Lung microvascular endothelial cell (primary cell): ENCODE data around the gene ZNF654. TPM values are rescaled to one million over a fixed set of nuclear protein-coding genes. Genes with fewer than 3 reads are reported as not detected.
"Not testable (repeated sequence)": the region's sequence is repeated elsewhere in the genome, so short reads cannot be mapped to it uniquely, and the experiment has no call there.

ENCODE experiments used
- DNase-seq, 2 donors: peaks; one replicate each; pipeline versions ENCODE4 v3.0.0 to v3.0.0-alpha.2; 2010; ENCODE audit warnings: low read depth in 2 of 2
- total RNA-seq: library from RNA; depleted of rRNA; stranded (reverse); fragments of >200 nt; gene quantifications from 2 replicates; pipeline ENCODE4 v1.2.1, GENCODE V29; 2014

The ZNF654 gene
- total RNA-seq, 1 donor from 2014 or later, result 11.9 TPM

DNA sequence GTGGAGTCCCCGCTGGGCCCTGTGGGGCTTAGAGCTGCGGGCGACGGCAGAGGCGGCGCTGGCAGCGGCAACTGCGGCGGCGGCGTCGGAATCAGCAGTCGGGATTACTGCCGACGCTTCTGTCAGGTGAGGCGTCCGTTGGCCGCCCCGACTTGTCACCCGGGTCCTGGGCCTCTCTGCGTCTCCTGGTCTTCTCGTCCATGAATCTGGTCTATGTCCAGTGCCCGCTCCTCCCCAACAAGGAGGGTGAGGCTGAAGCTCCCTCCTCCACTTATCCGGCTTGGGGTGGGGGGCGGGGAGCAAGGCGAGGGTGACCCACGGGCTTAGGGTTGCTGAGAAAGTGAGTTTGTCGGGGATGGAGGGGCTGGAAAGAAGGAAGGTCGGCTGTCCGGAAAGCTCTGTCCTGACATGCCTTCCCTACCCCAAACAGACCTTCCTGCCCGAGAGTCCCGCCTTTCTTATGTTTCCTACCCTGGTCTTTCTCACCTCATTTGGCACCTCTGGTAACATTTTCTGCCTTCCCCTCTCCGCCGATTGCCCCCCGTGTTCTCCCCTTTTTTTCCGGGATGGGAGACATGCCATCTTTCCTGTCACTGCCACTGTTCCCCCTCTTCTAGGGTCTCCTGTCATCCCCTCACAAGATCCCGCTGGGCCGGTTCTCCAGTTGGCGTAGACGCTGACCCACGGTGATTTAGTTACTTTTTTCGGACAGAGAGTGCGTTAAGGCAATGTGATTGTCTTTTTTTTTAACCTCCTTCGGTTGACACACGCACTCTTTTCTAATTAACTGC is 520 bp downstream of the ZNF654 start:
- peak; percentile 15 to 17 for DNase-seq

DNA sequence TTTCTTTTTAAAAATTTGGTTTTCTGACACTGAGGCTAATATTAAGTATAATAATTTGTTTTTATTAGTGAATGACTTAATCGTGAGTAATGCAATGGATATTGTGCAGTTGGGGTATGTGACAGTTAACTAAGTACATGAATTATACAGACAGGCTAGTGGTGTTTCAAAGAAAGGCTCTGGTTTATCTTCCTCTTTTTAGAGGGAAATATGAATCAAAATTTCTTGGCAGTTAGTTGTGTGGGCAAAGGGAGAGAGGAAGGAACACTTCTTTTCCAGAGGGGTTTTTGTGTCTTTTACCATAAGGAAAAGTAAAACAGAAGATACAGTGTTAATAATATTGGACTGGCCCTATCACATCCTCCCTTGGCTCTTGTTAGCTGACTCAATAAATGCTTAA is 2.7 kb downstream of the ZNF654 start:
- DNase-seq, result peak in 1 of 2 donors; percentile 29

DNA sequence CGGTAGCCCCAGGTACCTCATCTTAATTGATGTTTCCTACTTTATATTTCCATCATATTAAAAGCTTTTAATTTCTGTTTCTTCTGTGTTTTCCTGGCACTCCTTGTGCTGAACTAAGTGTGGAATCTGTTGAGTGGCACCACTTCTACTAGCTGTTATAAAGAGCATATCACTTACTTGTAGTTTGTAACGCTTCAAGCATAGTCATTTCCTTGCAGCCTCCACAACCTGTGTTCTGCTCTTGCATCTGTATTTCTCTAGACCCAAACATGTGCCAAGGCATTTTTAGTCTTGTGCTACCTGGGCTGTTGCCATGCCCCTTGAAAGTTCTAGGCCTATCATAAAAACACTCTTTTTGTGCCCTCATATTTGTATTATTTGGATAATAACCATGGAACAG is 16.0 kb downstream of the ZNF654 start:
- no peak for DNase-seq

- no peak for DNase-seq
Observed at GRCh38 chr3:88075497-88075896, 16.4 kb downstream of the ZNF654 start.

DNA sequence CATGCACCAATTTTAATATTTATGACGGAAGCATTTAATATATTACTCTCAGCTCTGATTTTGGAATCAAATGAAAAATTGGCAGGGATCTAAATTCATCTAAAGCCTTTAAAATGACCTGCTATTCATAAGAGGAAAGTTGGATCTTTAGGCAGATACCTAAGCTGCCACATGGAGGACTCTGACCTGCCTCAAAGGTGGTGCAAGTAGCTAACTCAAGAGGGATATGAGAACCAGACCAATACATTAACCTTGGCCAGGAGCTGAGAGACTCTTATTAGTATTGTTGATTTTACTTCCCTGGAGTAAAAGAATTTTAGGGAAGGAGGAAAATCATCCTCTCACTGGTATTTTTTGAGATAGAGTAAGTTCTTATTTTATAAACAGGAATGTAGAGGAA is 17.7 kb downstream of the ZNF654 start:
- no peak for DNase-seq

DNA sequence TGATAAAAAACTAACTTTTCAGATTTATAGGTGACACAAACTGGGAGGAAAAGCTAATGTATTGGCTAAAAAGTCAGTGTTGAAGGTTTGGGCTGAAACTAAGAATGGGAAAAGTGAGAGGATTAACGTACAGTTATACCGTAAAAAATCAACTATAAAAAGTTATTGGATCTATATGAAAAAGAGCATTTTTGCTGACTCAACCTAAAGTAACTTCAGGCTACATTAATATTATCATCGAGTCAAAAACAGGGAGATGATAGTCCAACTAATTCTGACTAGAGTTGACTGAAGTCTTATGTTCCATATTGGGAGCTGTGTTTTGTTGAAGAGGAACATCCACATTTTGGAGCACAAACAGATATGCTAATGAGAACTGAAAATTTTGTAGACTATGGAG is 19.9 kb downstream of the ZNF654 start:
- no peak for DNase-seq

DNA sequence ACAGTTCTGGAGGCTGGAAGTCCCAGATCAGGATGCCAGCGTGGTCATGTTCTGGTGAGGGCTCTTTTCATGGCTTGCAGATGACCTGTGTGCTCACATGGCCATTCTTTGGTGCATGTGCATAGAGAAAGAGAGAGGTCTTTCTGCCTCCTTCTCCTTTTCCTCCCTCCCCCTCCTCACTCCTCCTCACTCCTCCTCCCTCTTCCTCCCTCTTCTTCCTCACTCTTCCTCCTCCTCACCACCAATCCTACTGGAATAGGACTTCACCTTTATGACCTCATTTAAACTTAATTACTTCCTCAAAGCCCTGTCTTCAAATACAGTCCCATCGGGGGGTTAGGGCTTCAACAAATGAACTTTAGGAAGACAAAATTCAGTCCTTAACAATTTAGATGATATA is 23.8 kb downstream of the ZNF654 start:
- DNase-seq, result no peak

DNA sequence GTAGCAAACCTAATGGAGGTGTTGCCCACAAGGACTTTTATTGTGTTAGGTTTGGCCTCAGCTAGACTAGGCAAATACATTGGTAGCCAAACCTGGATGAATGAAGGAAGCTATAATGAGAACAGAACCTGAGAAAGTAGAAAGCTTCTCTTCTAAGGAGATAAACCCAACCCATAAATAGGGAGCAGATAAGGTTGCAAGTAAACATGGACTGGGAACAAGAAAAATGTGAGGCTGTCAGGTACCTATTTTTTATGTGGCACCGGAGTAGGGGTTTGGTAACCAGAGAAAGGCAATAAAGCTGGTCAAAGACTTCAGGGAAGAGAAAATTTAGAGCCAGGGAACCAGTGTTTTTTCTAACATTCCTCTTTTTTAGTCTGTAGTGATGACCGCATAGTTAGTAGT is 25.0 kb downstream of the ZNF654 start:
- DNase-seq, result no peak

- DNase-seq, result no peak
Observed at GRCh38 chr3:88090681-88091080, 31.6 kb downstream of the ZNF654 start.

DNA sequence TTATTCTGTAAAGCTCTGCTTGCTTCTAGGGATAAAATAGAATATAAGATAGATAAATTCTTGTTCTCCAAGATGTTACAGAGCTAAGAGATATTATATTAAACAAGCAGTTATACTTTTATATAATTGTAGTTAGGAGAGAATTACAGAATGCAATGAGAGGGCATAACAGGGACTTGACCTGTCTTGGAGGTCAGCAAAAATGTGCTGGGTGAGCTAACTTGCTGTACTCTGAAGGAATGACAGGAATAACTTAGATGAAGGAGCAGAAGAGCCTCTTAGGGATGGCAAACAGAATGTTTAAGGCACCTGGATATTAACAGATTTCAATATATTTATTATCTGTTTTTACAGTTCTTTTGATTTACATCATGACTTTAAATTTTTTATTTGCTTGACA is 33.2 kb downstream of the ZNF654 start:
- no peak for DNase-seq

- DNase-seq, result no peak
Observed at GRCh38 chr3:88093266-88093665, 34.2 kb downstream of the ZNF654 start.

DNA sequence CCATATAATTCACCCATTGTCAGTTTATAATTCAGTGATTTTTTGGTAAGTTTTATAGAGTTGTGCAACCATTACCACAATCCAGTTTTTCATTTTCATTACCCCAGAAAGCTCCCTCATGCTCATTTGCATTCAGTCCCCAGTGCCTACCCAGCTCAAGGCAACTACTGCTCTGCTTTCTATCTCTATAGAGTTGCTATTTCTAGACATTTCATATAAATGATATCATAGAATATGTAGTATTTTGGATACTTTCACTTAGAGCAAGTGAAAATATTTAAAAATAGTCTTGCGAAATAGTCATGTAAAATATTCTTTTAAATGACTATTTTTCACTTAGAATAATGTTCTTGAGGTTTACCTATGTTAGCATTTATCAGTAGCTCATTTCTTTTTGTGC is 42.1 kb downstream of the ZNF654 start:
- DNase-seq, result no peak

- DNase-seq, result peak; percentile 35 to 60
Observed at GRCh38 chr3:88105325-88105724, 46.3 kb downstream of the ZNF654 start.

GRCh38 chr3:88112289-88112688 is 53.2 kb downstream of the ZNF654 start:
- no peak for DNase-seq

GRCh38 chr3:88113311-88114162 is 54.5 kb downstream of the ZNF654 start:
- DNase-seq, result peak; percentile 74 to 78

DNA sequence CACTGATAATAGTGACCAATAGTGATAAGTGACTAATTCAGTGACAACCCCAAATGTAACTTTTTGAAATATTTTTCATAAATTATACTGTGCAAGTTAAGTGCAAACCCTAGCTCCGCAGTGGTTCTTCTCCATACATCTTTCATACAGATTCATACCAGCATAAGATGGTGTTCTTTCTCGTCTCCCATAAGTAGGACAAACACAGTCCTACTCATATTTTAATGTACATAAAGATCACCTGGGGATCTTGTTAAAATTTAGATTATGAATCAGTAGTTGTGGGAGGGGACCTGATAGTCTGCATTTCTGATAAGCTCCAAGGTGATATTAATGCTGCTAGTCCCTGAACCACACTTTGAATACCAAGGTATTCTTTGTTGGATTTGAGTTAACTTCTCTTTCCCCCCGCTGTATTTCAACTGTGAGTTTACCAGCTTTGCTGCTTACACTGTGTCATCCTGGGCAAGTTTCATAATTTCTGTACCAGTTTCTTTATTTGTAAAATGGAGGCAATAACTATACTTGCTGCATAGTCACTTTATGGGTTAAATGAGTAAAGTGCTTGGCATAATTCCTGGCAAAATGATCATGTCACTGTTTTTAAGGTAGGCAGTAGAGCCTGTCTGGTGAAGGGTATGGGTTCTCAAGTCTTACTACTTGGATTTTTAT is 56.0 kb downstream of the ZNF654 start:
- DNase-seq, result no peak

GRCh38 chr3:88117683-88118082 is 58.6 kb downstream of the ZNF654 start:
- no peak for DNase-seq

DNA sequence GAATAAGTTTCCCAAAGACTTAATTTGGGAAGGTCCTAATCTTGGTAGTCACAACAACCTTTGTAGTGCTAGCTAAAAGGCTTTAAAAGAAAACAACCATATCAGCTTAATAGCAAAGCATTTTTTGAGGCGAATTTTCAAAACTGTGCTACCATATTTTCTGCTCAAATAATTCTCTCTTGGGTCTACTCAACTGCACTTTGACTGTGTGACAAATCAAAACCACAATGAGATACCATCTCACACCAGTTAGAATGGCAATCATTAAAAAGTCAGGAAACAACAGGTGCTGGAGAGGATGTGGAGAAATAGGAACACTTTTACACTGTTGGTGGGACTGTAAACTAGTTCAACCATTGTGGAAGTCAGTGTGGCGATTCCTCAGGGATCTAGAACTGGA is 59.5 kb downstream of the ZNF654 start:
- not testable (repeated sequence) for DNase-seq

- no peak for DNase-seq
Observed at GRCh38 chr3:88123526-88123925, 64.5 kb downstream of the ZNF654 start.

GRCh38 chr3:88131695-88132094 is 72.6 kb downstream of the ZNF654 start:
- no peak for DNase-seq

- DNase-seq, result no peak
Observed at GRCh38 chr3:88132894-88133293, 73.8 kb downstream of the ZNF654 start.

GRCh38 chr3:88133711-88134263 is 74.7 kb downstream of the ZNF654 start:
- no peak for DNase-seq
